GM10248 (cell line): ENCODE results near the gene TEX48.

ENCODE experiments used
- CTCF ChIA-PET: fragments of 300-600 bp; sonication (Branson Sonifier 250); formaldehyde crosslinking; extraction: SDS; loops from one replicate; lab custom pipeline; 2021; ENCODE audit warnings: antibody characterized with exemption; lab: Yijun Ruan, JAX
- POLR2A ChIA-PET: fragments of 350-650 bp; sonication (Branson Sonifier 250); formaldehyde crosslinking; extraction: SDS; loops from one replicate; lab custom pipeline; 2020; ENCODE audit warnings: antibody characterized with exemption; lab: Yijun Ruan, JAX
- DNase-seq: peaks from one replicate; pipeline ENCODE4 v3.0.0; 2012; ENCODE audit errors: extremely low spot score
- CTCF ChIP-seq: IDR thresholded peaks from 2 replicates; pipeline ENCODE4 v1.5.1; 2012; ENCODE audit warnings: mild to moderate bottlenecking, low read depth; ENCODE audit errors: extremely low read depth, missing control alignments, control extremely low read depth

Gene TEX48

GRCh38 chr9:114695948-114696347 lies 14.0 kb upstream of the TEX48 start:
- no peak for TF ChIP-seq CTCF
- POLR2A ChIA-PET: no interaction called here
- CTCF ChIA-PET: interaction anchor here (1.0 to 4.5 kb wide), 3 partner anchors 15 to 43 kb away, joined by 3 to 33 read pairs (median 5); partner anchors contain the start of gene TEX48
- no peak for DNase-seq

- ChIA-PET POLR2A (no interaction called here), CTCF (interaction anchor here (0.6 to 1.2 kb wide), 5 partner anchors 12 to 341 kb away, joined by 3 to 5 read pairs (median 3); no protein-coding TSS in a partner anchor)
- TF ChIP-seq CTCF: no peak
- peak; percentile 46 for DNase-seq
Observed at GRCh38 chr9:114694719-114695269, 12.8 kb upstream of the TEX48 start.

GRCh38 chr9:114694146-114694545 lies 12.2 kb upstream of the TEX48 start:
- DNase-seq: no peak
- ChIA-PET CTCF (interaction anchor here (0.6 to 6.1 kb wide), 5 partner anchors 12 to 41 kb away, joined by 3 to 67 read pairs (median 3); partner anchors contain the start of gene TEX48), POLR2A (interaction anchor here (1.1 kb wide), 1 partner anchor 107 kb away, joined by 3 read pairs; the partner anchor contains the start of gene ATP6V1G1)
- TF ChIP-seq CTCF: no peak

GRCh38 chr9:114693248-114693855 lies 11.4 kb upstream of the TEX48 start:
- ChIA-PET CTCF (interaction anchor here (0.8 to 6.1 kb wide), 5 partner anchors 12 to 44 kb away, joined by 3 to 67 read pairs (median 3); partner anchors contain the start of gene TEX48), POLR2A (interaction anchor here (0.5 to 1.1 kb wide), 2 partner anchors 106 to 127 kb away, joined by 3 to 5 read pairs; partner anchors contain the start of gene ATP6V1G1)
- no peak for TF ChIP-seq CTCF
- no peak for DNase-seq

- no peak for DNase-seq
- POLR2A ChIA-PET: no interaction called here
- no peak for TF ChIP-seq CTCF
- CTCF ChIA-PET: interaction anchor here (1.0 to 6.1 kb wide), 7 partner anchors 11 to 323 kb away, joined by 3 to 67 read pairs (median 3); partner anchors contain the start of gene TEX48
Observed at GRCh38 chr9:114691956-114692295, 9.9 kb upstream of the TEX48 start.

- no peak for TF ChIP-seq CTCF
- ChIA-PET POLR2A (no interaction called here), CTCF (interaction anchor here (1.0 to 6.1 kb wide), 9 partner anchors 8 to 323 kb away, joined by 3 to 67 read pairs (median 3); partner anchors contain the start of gene TEX48)
- DNase-seq: no peak
Observed at GRCh38 chr9:114691046-114691955, 9.3 kb upstream of the TEX48 start.
